Measurements from ENCODE around the gene MPDZ. TPM values are rescaled to one million over a fixed set of nuclear protein-coding genes. Genes with fewer than 3 reads are reported as not detected.

The MPDZ gene
- total and polyA plus RNA-seq, 12 donors = 28.0 to 100 (median 75.4) TPM

GRCh38 chr9:13179257-13179656, 100.2 kb downstream of the MPDZ start:
- Histone ChIP-seq H3K4me3 (no peak overlapping the region), H3K4me1 (no peaks in the 10 kb centered on the region), H3K9me3 (no peaks in the 10 kb centered on the region), H3K27me3 (no peaks in the 10 kb centered on the region), H3K36me3 (peaks cover 0 to 91% (median 26%) of the 10 kb centered on the region in 9 donors), H3K27ac (no peak overlapping the region)
- WGBS, 2 donors = 57 to 58% methylated on average over 3 of the region's 3 CpGs
- TF ChIP-seq CTCF (IDR thresholded peaks at IDR 0.05) = no peak
- DNase-seq (no peak), ATAC-seq (no peak)
- intact Hi-C loops (cut with DNase I) = loop anchor here in 3 of 10 donors (5.0 to 10.0 kb wide), 3 partner anchors 54 to 807 kb away; no protein-coding TSS in a partner anchor

- ATAC-seq = no peak
- intact Hi-C loops (cut with DNase I) = loop anchor here in 3 of 10 donors (5.0 to 10.0 kb wide), 3 partner anchors 51 to 803 kb away; no protein-coding TSS in a partner anchor
- Histone ChIP-seq H3K9me3 (no peaks in the 10 kb centered on the region), H3K36me3 (peaks cover 0 to 92% (median 16%) of the 10 kb centered on the region in 9 donors), H3K4me1 (no peaks in the 10 kb centered on the region), H3K27me3 (no peaks in the 10 kb centered on the region), H3K27ac (no peak overlapping the region), H3K4me3 (no peak overlapping the region)
- DNase-seq = no peak
- no peak for TF ChIP-seq CTCF (IDR thresholded peaks at IDR 0.05)
- 95 to 96% methylated on average over 2 of the region's 2 CpGs for WGBS, 2 donors
Observed at GRCh38 chr9:13175732-13176131, 103.8 kb downstream of the MPDZ start.

- no peak for ATAC-seq
- intact Hi-C loops (cut with DNase I) = loop anchor here in 3 of 10 donors (5.0 to 10.0 kb wide), 3 partner anchors 50 to 803 kb away; no protein-coding TSS in a partner anchor
- 93 to 96% methylated on average over 2 of the region's 2 CpGs for WGBS, 2 donors
- Histone ChIP-seq H3K27me3 (no peaks in the 10 kb centered on the region), H3K4me1 (no peaks in the 10 kb centered on the region), H3K27ac (no peak overlapping the region), H3K4me3 (no peak overlapping the region), H3K36me3 (peaks cover 0 to 92% (median 22%) of the 10 kb centered on the region in 9 donors), H3K9me3 (no peaks in the 10 kb centered on the region)
- no peak for DNase-seq
- TF ChIP-seq CTCF (IDR thresholded peaks at IDR 0.05) = no peak
Observed at GRCh38 chr9:13174906-13175639, 104.4 kb downstream of the MPDZ start.

GRCh38 chr9:13173553-13173952, 105.9 kb downstream of the MPDZ start:
- no peak for TF ChIP-seq CTCF (IDR thresholded peaks at IDR 0.05)
- Histone ChIP-seq H3K36me3 (peaks cover 0 to 89% (median 22%) of the 10 kb centered on the region in 9 donors), H3K27ac (no peak overlapping the region), H3K4me3 (no peak overlapping the region), H3K4me1 (no peaks in the 10 kb centered on the region), H3K9me3 (no peaks in the 10 kb centered on the region), H3K27me3 (no peaks in the 10 kb centered on the region)
- DNase-seq (no peak), ATAC-seq (no peak)
- 98 to 100% methylated on average over 4 of the region's 4 CpGs for WGBS, 2 donors
- intact Hi-C loops (cut with DNase I) = loop anchor here in 2 of 10 donors (10.0 kb wide), 2 partner anchors 49 to 59 kb away; no protein-coding TSS in a partner anchor
